Activated T-cell treated with anti-CD3 and anti-CD28 coated beads, Interleukin-2, amount 50 U/mL, for 24 hours (primary cell): ENCODE measurements around the gene FCAMR.

Source experiments
- DNase-seq: peaks from one replicate; pipeline ENCODE4 v3.0.0-alpha.2; 2020
- H3K27ac Mint-ChIP-seq: 2 replicates; pipeline ENCODE4 v1.8.0; 2020; ENCODE audit warnings: mild to moderate bottlenecking, mixed read lengths
- H3K27me3 Mint-ChIP-seq: 2 replicates; pipeline ENCODE4 v1.8.0; 2020; ENCODE audit warnings: mixed read lengths
- H3K36me3 Mint-ChIP-seq: 2 replicates; pipeline ENCODE4 v1.8.0; 2020; ENCODE audit warnings: low read depth, mixed read lengths
- H3K4me1 Mint-ChIP-seq: 2 replicates; pipeline ENCODE4 v1.8.0; 2020; ENCODE audit warnings: low read depth, mixed read lengths
- H3K4me3 Mint-ChIP-seq: 2 replicates; pipeline ENCODE4 v1.8.0; 2020; ENCODE audit warnings: mild to moderate bottlenecking, moderate library complexity, mixed read lengths
- H3K9me3 Mint-ChIP-seq: 2 replicates; pipeline ENCODE4 v1.8.0; 2020; ENCODE audit warnings: mixed read lengths

The FCAMR gene

DNA sequence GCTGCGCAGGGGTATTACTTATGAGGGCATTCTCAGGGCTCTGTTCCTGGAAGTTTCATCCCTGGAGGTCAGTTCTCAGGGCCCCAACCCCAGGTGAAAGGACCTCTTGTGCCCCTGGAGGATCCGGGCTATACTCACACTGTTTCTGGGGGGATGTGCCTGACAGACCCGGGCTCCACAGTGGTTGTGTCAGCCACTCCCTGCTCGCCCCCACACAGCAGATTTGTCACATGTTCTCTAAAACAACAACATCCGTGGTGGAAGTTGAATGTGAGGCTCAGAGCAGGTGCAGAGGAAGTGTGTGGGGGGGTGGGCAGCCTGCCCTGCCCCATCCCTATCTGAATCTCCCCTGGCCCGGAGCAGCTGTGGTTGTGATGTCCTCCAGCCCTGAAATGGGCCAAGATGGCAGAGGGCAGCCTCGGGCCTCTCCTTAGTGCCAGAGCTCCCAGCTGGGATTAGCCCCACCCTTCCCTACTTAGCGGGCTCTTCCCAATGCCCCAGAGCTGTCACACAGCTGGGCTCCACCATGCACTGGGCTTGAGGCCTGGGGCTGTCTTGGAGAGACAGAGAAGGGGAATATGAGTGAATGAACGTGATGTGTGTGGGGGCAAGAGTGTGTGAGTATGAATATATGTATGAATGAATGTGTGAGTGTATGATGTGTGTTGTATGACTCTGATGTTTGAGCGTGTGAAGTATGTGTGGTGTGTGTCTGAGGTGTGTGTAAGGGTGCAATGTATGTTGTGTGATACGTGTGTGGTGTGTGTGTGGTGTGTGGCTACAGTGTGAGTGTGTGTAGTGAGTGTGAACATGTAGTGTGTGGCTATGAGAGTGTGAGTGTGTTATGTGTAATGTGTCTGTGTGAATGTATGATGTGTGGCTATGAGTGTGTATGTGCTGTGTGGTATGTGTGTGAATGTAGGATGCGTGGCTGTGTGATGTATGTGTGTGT lies 47.0 kb downstream of the FCAMR start:
- peak; percentile 76 for DNase-seq
- Mint-ChIP-seq H3K27me3 (no peaks in the 10 kb centered on the region), H3K36me3 (peaks cover 15% of the 10 kb centered on the region), H3K4me1 (peaks cover 28% of the 10 kb centered on the region), H3K9me3 (no peaks in the 10 kb centered on the region), H3K4me3 (no peak overlapping the region), H3K27ac (no peak overlapping the region)

DNA sequence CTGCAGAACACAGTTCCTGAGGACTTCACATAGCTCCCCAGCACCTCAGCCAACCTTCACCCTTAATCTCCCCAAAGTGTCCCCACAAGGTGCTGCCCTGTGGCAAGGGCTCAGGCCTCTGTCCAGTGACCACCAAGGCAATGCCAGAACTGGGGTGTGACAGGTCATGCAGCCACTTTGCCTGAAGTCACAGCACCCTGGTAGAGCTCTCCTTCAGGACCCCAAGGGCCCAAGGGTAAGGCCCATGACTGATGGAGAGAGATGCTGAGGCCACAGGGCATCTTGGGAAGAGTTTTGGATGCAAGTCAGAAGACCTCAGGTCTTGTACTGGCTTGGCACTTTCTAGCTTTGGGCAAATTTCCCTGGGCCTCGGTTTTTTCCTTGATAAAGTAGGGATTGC lies 47.7 kb downstream of the FCAMR start:
- H3K36me3 Mint-ChIP-seq = peaks cover 22% of the 10 kb centered on the region
- peaks cover 29% of the 10 kb centered on the region for H3K4me1 Mint-ChIP-seq
- H3K4me3 Mint-ChIP-seq = no peak overlapping the region
- H3K9me3 Mint-ChIP-seq = no peaks in the 10 kb centered on the region
- no peak for DNase-seq
- H3K27me3 Mint-ChIP-seq = no peaks in the 10 kb centered on the region
- H3K27ac Mint-ChIP-seq = no peak overlapping the region

GRCh38 chr1:206921772-206922265 lies 48.4 kb downstream of the FCAMR start, which contains the start of gene FCMR:
FCMR (minus strand) TSS chr1:206921941; CDS start chr1:206921854, 87 bp downstream.
- peaks cover 31% of the 10 kb centered on the region for H3K4me1 Mint-ChIP-seq
- no peak within 1 kb of the TSS for H3K4me3 Mint-ChIP-seq
- no peak for DNase-seq

GRCh38 chr1:206918076-206918475 lies 52.2 kb downstream of the FCAMR start:
- Mint-ChIP-seq H3K27me3 (no peaks in the 10 kb centered on the region), H3K4me1 (peaks cover 65% of the 10 kb centered on the region), H3K9me3 (no peaks in the 10 kb centered on the region), H3K36me3 (peaks cover 51% of the 10 kb centered on the region), H3K4me3 (no peak overlapping the region), H3K27ac (peak overlapping the region; percentile 88)
- no peak for DNase-seq

More at GRCh38 chr1:206921772-206922265, 48.4 kb downstream of the FCAMR start, which contains the start of gene FCMR:
- Mint-ChIP-seq H3K27me3 (no peaks in the 10 kb centered on the region), H3K27ac (no peak within 1 kb of the TSS), H3K9me3 (no peaks in the 10 kb centered on the region), H3K36me3 (peaks cover 27% of the 10 kb centered on the region)

- no peak for DNase-seq
- no peak overlapping the region for H3K4me3 Mint-ChIP-seq
- peaks cover 65% of the 10 kb centered on the region for H3K36me3 Mint-ChIP-seq
- no peaks in the 10 kb centered on the region for H3K9me3 Mint-ChIP-seq
- peaks cover 84% of the 10 kb centered on the region for H3K4me1 Mint-ChIP-seq
- peak overlapping the region; percentile 88 for H3K27ac Mint-ChIP-seq
- H3K27me3 Mint-ChIP-seq = no peaks in the 10 kb centered on the region
These were observed 54.1 kb downstream of the FCAMR start for GRCh38 chr1:206916000-206916709.

DNA sequence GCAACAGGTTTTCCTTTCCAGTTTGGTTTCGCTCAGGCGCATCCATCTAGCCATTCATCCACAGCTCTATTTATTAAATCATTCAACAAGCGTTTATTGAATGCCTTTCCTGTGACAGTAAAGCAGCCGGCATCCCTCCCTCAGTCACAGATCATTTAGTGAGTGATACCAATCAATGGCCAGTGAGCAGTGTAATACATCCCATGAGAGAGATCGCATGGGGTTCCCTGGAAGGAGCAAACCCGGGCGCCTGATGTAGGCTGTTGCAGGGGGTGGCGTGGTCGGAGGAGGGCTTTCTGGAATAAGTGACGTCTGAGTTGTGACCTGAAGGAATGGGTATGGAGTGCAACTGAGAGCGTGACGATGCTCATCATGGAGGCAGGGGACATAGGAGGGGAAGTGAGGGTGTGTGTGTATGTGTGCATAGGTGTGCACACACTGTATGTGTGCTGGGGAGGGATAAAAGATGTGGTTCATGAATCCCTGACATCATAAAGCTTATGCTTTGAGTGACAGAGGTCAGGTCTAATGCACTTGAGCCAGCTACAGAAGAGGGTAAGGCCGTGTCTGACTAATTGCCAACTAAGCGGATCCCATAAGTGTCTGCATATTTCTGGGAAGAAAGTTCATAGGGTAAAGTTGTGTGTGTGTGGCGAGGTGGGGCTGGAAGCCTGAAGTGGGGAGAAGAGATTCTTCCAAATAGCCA lies 55.1 kb downstream of the FCAMR start:
- Mint-ChIP-seq H3K36me3 (peaks cover 62% of the 10 kb centered on the region), H3K4me3 (no peak overlapping the region), H3K27me3 (no peaks in the 10 kb centered on the region)

DNA sequence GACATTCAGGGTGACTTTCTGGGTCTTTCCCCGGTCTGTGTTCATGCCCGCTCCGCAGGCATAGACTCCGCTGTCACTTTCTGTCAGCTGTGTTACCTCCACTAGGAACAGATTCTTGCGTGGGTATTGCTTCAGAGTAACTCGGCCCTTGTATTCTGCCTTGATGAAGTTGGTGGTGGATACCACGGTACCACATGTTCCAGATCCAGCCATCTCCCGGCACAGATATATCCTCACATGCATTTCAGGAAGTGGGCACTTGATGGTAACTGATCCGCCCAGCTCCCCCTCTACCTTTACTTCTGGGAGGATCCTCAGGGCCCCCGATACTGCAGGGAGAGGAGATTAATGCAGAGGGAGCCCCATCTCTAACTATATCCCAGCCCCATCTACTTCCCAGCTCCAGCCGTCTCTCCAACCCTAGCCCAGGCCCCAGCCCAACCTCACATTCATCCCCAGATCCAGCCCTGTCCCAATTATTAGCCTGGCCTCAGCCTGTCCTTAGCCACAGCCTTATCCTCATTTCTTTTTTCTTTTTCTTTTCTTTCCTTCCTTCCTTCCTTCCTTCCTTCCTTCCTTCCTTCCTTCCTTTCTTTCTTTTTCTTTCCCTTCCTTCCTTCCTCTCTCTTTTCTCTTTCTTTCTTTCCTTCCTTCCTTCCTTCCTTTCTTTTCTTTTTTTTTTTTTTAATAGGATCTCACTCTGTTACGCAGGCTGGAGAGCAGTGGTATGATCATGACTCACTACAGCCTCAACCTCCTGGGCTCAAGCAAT lies 56.3 kb downstream of the FCAMR start:
- Mint-ChIP-seq H3K27me3 (no peaks in the 10 kb centered on the region), H3K36me3 (peaks cover 59% of the 10 kb centered on the region), H3K27ac (peak overlapping the region; percentile 88), H3K4me3 (no peak overlapping the region), H3K9me3 (no peaks in the 10 kb centered on the region), H3K4me1 (peaks cover 91% of the 10 kb centered on the region)
- DNase-seq = no peak

More for the DNA sequence above, 55.1 kb downstream of the FCAMR start:
- Mint-ChIP-seq H3K9me3 (no peaks in the 10 kb centered on the region), H3K27ac (peak overlapping the region; percentile 88), H3K4me1 (peaks cover 93% of the 10 kb centered on the region)
- no peak for DNase-seq

GRCh38 chr1:206912445-206913095 lies 57.7 kb downstream of the FCAMR start:
- Mint-ChIP-seq H3K27ac (peak overlapping the region; percentile 46), H3K27me3 (no peaks in the 10 kb centered on the region), H3K9me3 (no peaks in the 10 kb centered on the region), H3K4me3 (no peak overlapping the region), H3K4me1 (peaks cover 92% of the 10 kb centered on the region), H3K36me3 (peaks cover 64% of the 10 kb centered on the region)
- DNase-seq = peak; percentile 70

GRCh38 chr1:206911064-206911663 lies 59.1 kb downstream of the FCAMR start:
- H3K36me3 Mint-ChIP-seq = peaks cover 64% of the 10 kb centered on the region
- peaks cover 91% of the 10 kb centered on the region for H3K4me1 Mint-ChIP-seq
- H3K4me3 Mint-ChIP-seq = no peak overlapping the region
- H3K27me3 Mint-ChIP-seq = no peaks in the 10 kb centered on the region
- no peak for DNase-seq
- peak overlapping the region; percentile 55 for H3K27ac Mint-ChIP-seq
- no peaks in the 10 kb centered on the region for H3K9me3 Mint-ChIP-seq

DNA sequence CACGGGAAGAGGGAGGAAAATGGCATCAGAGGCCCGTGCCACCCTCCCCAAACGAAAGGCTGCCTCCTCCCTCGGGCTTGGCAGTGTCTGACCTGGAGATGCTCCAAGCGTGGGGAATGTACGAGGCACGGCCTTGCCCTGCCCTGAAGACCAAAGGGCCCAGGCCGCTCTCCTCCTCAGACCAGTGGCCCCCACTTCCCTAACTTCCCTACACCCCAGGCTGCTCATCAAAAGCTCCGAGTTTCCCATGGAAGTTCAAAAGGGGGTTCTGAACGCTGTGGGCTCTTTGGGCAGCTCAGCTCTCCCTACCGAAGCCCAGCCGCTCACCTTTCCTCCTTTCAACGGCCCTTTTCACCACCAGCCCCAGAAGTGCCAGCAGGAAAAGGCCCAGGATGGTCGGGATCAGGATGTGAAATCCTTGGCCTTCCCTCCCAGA lies 60.4 kb downstream of the FCAMR start:
- DNase-seq = no peak
- H3K4me1 Mint-ChIP-seq = peaks cover 91% of the 10 kb centered on the region
- H3K27me3 Mint-ChIP-seq = no peaks in the 10 kb centered on the region
- H3K27ac Mint-ChIP-seq = no peak overlapping the region
- H3K9me3 Mint-ChIP-seq = no peaks in the 10 kb centered on the region
- H3K4me3 Mint-ChIP-seq = peak overlapping the region; percentile 38
- H3K36me3 Mint-ChIP-seq = peaks cover 64% of the 10 kb centered on the region

- H3K36me3 Mint-ChIP-seq = peaks cover 67% of the 10 kb centered on the region
- H3K27ac Mint-ChIP-seq = peak overlapping the region; percentile 84
- H3K4me3 Mint-ChIP-seq = peak overlapping the region; percentile 65
These were observed 60.9 kb downstream of the FCAMR start for GRCh38 chr1:206909161-206909882.

GRCh38 chr1:206908038-206908437 lies 62.2 kb downstream of the FCAMR start:
- Mint-ChIP-seq H3K36me3 (peaks cover 72% of the 10 kb centered on the region), H3K4me3 (no peak overlapping the region)

More at GRCh38 chr1:206909161-206909882, 60.9 kb downstream of the FCAMR start:
- peaks cover 91% of the 10 kb centered on the region for H3K4me1 Mint-ChIP-seq
- H3K9me3 Mint-ChIP-seq = no peaks in the 10 kb centered on the region
- DNase-seq = peak; percentile 73
- H3K27me3 Mint-ChIP-seq = no peaks in the 10 kb centered on the region

More at GRCh38 chr1:206908038-206908437, 62.2 kb downstream of the FCAMR start:
- Mint-ChIP-seq H3K27me3 (no peaks in the 10 kb centered on the region), H3K4me1 (peaks cover 89% of the 10 kb centered on the region), H3K27ac (peak overlapping the region; percentile 6), H3K9me3 (no peaks in the 10 kb centered on the region)
- no peak for DNase-seq
